ENCODE measurements around the gene PIP5K1B.

PIP5K1B gene

DNA sequence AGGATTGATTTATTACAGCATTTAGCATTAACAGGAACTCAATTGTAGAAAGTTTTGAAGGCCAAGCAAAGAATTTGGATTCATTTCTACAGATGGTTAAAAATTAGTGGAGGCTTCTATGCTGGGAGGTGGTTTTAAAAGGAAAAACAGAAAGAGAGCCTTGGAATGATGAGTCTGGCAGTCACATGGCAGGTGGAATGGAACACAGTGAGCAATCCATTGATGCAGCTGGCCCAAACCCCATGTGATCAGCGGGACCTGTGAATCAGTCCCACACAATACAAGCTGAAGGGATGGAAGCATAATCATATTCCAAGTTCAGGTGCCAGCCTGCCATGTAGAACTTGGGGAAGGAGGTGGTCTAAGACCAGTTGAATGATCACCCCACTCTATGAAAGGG is 147.9 kb downstream of the PIP5K1B start:
- no peak for DNase-seq
- no peaks in the 10 kb centered on the region for H3K9me3 ChIP-seq (ENCODE audit: insufficient read depth, low read length, severe bottlenecking)
- H3K4me1 ChIP-seq (ENCODE audit: insufficient read depth, low read length), result no peaks in the 10 kb centered on the region
- no peaks in the 10 kb centered on the region for H4K20me1 ChIP-seq (ENCODE audit: insufficient read depth, low read length)
- TF ChIP-seq EZH2 (IDR thresholded peaks at IDR 0.05; ENCODE audit: borderline replicate concordance, low read depth, low read length, severe bottlenecking), result no peak
- TF ChIP-seq, protein P1, sequence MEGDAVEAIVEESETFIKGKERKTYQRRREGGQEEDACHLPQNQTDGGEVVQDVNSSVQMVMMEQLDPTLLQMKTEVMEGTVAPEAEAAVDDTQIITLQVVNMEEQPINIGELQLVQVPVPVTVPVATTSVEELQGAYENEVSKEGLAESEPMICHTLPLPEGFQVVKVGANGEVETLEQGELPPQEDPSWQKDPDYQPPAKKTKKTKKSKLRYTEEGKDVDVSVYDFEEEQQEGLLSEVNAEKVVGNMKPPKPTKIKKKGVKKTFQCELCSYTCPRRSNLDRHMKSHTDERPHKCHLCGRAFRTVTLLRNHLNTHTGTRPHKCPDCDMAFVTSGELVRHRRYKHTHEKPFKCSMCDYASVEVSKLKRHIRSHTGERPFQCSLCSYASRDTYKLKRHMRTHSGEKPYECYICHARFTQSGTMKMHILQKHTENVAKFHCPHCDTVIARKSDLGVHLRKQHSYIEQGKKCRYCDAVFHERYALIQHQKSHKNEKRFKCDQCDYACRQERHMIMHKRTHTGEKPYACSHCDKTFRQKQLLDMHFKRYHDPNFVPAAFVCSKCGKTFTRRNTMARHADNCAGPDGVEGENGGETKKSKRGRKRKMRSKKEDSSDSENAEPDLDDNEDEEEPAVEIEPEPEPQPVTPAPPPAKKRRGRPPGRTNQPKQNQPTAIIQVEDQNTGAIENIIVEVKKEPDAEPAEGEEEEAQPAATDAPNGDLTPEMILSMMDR (IDR thresholded peaks at IDR 0.05; ENCODE audit: borderline replicate concordance, extremely low read depth, low read length, poor library complexity, severe bottlenecking), result no peak
- no peaks in the 10 kb centered on the region for H3K79me2 ChIP-seq (ENCODE audit: insufficient read depth, low read length)
- no peaks in the 10 kb centered on the region for H3K36me3 ChIP-seq (ENCODE audit: insufficient read depth, low read length)
- no peak overlapping the region for H2AFZ ChIP-seq (ENCODE audit: low read depth, low read length)
- H3K4me3 ChIP-seq (ENCODE audit: low read depth in 1 of 2, low read length in 2 of 2), result no peak overlapping the region
- no peak overlapping the region for H3K9ac ChIP-seq (ENCODE audit: low read depth, low read length)
- no peak overlapping the region for H3K27ac ChIP-seq (ENCODE audit: low read length)
- ATAC-seq (ENCODE audit: insufficient read depth, low read depth), result no peak
- no peak overlapping the region for H3K4me2 ChIP-seq (ENCODE audit: insufficient read depth, low read length)
- H3K27me3 ChIP-seq (ENCODE audit: insufficient read depth, low read length, poor library complexity), result peaks cover 6% of the 10 kb centered on the region

DNA sequence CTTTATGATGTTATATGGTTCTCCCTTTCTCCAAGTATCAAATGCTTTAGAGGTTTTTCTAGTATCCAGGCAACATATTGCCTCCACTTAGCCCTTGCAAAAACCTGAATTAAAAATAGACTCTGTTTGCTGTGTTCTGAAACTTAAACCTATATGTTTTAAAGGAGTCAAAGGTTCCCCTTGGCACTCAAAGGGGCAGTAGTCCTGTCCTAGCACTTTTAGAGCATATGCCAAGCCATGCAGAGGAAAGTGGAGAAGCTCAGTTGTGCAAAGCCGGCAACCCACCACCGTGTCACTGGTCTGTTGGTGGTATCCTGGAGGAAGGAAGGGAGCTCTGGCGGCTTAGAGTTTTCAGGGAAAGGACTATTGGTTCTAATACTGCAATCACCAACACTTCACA is 154.3 kb downstream of the PIP5K1B start:
- Histone ChIP-seq H3K27ac (ENCODE audit: low read length) (no peak overlapping the region), H3K9ac (ENCODE audit: low read depth, low read length) (no peak overlapping the region), H3K79me2 (ENCODE audit: insufficient read depth, low read length) (no peaks in the 10 kb centered on the region), H3K4me2 (ENCODE audit: insufficient read depth, low read length) (no peak overlapping the region), H2AFZ (ENCODE audit: low read depth, low read length) (no peak overlapping the region), H3K4me3 (ENCODE audit: low read depth in 1 of 2, low read length in 2 of 2) (no peak overlapping the region), H4K20me1 (ENCODE audit: insufficient read depth, low read length) (no peaks in the 10 kb centered on the region), H3K27me3 (ENCODE audit: insufficient read depth, low read length, poor library complexity) (peaks cover 6% of the 10 kb centered on the region), H3K9me3 (ENCODE audit: insufficient read depth, low read length, severe bottlenecking) (no peaks in the 10 kb centered on the region), H3K36me3 (ENCODE audit: insufficient read depth, low read length) (no peaks in the 10 kb centered on the region), H3K4me1 (ENCODE audit: insufficient read depth, low read length) (no peaks in the 10 kb centered on the region)
- DNase-seq (no peak), ATAC-seq (ENCODE audit: insufficient read depth, low read depth) (no peak)
- TF ChIP-seq, protein P1 (IDR thresholded peaks at IDR 0.05; ENCODE audit: borderline replicate concordance, extremely low read depth, low read length, poor library complexity, severe bottlenecking), result no peak
- TF ChIP-seq EZH2 (IDR thresholded peaks at IDR 0.05; ENCODE audit: borderline replicate concordance, low read depth, low read length, severe bottlenecking), result no peak

DNA sequence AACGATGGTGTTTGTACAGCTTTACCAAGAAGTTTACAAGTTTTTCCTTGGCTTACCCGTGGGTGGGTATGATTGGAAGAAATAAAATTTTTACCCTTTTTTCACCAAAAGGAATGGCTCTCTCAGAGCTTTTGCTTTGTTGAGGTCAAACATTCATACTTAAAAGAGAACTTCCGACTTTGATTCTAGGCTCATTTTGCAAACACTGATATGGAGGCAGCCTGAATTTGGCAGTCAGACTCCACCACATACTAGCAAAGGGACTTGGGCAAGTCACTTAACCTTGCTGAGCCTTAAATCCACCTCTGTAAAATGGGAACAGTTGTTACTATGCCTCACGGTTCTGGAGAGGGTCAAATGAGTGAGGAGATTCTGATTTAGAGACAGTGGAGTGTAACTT is 155.4 kb downstream of the PIP5K1B start:
- peaks cover 6% of the 10 kb centered on the region for H3K27me3 ChIP-seq (ENCODE audit: insufficient read depth, low read length, poor library complexity)
- DNase-seq, result no peak
- H3K36me3 ChIP-seq (ENCODE audit: insufficient read depth, low read length), result no peaks in the 10 kb centered on the region
- no peak overlapping the region for H3K4me2 ChIP-seq (ENCODE audit: insufficient read depth, low read length)
- H2AFZ ChIP-seq (ENCODE audit: low read depth, low read length), result no peak overlapping the region
- no peaks in the 10 kb centered on the region for H4K20me1 ChIP-seq (ENCODE audit: insufficient read depth, low read length)
- no peaks in the 10 kb centered on the region for H3K4me1 ChIP-seq (ENCODE audit: insufficient read depth, low read length)
- H3K9me3 ChIP-seq (ENCODE audit: insufficient read depth, low read length, severe bottlenecking), result no peaks in the 10 kb centered on the region
- no peak overlapping the region for H3K9ac ChIP-seq (ENCODE audit: low read depth, low read length)
- H3K27ac ChIP-seq (ENCODE audit: low read length), result no peak overlapping the region
- no peaks in the 10 kb centered on the region for H3K79me2 ChIP-seq (ENCODE audit: insufficient read depth, low read length)
- ATAC-seq (ENCODE audit: insufficient read depth, low read depth), result no peak
- no peak overlapping the region for H3K4me3 ChIP-seq (ENCODE audit: low read depth in 1 of 2, low read length in 2 of 2)
- TF ChIP-seq, protein P1 (IDR thresholded peaks at IDR 0.05; ENCODE audit: borderline replicate concordance, extremely low read depth, low read length, poor library complexity, severe bottlenecking), result no peak
- no peak for TF ChIP-seq EZH2 (IDR thresholded peaks at IDR 0.05; ENCODE audit: borderline replicate concordance, low read depth, low read length, severe bottlenecking)

DNA sequence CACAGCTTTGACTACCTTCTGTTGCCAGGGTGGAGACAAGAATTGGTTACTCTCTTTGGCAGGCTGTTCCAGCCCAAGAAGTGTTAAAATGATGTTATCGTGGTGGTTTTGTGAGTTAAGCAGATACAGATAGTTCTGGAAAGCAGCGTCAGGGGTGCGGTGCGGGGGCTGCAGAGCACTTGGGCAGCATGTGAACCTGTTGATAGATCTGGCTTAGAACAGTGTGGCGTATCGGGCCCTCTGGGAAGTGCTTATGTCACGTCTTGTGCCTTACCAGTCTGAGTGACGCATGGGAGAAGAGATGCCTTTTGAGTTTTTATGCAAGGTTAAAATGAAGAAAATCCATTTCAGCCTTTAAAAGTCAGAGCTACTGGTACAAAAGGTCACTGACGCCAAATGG is 156.4 kb downstream of the PIP5K1B start:
- Histone ChIP-seq H3K27me3 (ENCODE audit: insufficient read depth, low read length, poor library complexity) (peaks cover under 1% of the 10 kb centered on the region), H3K27ac (ENCODE audit: low read length) (no peak overlapping the region), H3K9ac (ENCODE audit: low read depth, low read length) (no peak overlapping the region), H3K79me2 (ENCODE audit: insufficient read depth, low read length) (no peaks in the 10 kb centered on the region), H3K9me3 (ENCODE audit: insufficient read depth, low read length, severe bottlenecking) (no peaks in the 10 kb centered on the region), H3K4me1 (ENCODE audit: insufficient read depth, low read length) (no peaks in the 10 kb centered on the region), H2AFZ (ENCODE audit: low read depth, low read length) (no peak overlapping the region), H3K4me3 (ENCODE audit: low read depth in 1 of 2, low read length in 2 of 2) (no peak overlapping the region), H4K20me1 (ENCODE audit: insufficient read depth, low read length) (no peaks in the 10 kb centered on the region), H3K4me2 (ENCODE audit: insufficient read depth, low read length) (no peak overlapping the region), H3K36me3 (ENCODE audit: insufficient read depth, low read length) (no peaks in the 10 kb centered on the region)
- TF ChIP-seq, protein P1 (IDR thresholded peaks at IDR 0.05; ENCODE audit: borderline replicate concordance, extremely low read depth, low read length, poor library complexity, severe bottlenecking), result no peak
- no peak for TF ChIP-seq EZH2 (IDR thresholded peaks at IDR 0.05; ENCODE audit: borderline replicate concordance, low read depth, low read length, severe bottlenecking)
- DNase-seq (no peak), ATAC-seq (ENCODE audit: insufficient read depth, low read depth) (no peak)
